Fibroblast of pulmonary artery (primary cell): ENCODE data around the gene POLD2.
A peak's percentile ranks its signal among the peaks of the same experiment; 100 is the strongest.

Experiments used
- DNase-seq: peaks from one replicate; pipeline ENCODE4 v3.0.0-alpha.2; 2010; ENCODE audit warnings: low read depth
- H3K4me3 ChIP-seq: replicated peaks from 2 replicates; pipeline ENCODE4 v1.5.1; 2011; ENCODE audit warnings: low read depth, mild to moderate bottlenecking, control low read depth, low read length, moderate library complexity
- CTCF ChIP-seq: IDR thresholded peaks from 2 replicates; pipeline ENCODE4 v1.5.1; 2011; ENCODE audit warnings: mild to moderate bottlenecking, control low read depth, low read length, inconsistent platforms; ENCODE audit errors: missing control alignments

Gene POLD2

GRCh38 chr7:44093102-44093641 is 30.2 kb downstream of the POLD2 start:
- H3K4me3 ChIP-seq: no peak overlapping the region
- TF ChIP-seq CTCF: no peak
- no peak for DNase-seq

- TF ChIP-seq CTCF: no peak
- no peak overlapping the region for H3K4me3 ChIP-seq
- DNase-seq: peak; percentile 75
Observed at GRCh38 chr7:44087911-44088838, 35.2 kb downstream of the POLD2 start.

- DNase-seq: no peak
- TF ChIP-seq CTCF: no peak
- H3K4me3 ChIP-seq: no peak overlapping the region
Observed at GRCh38 chr7:44086627-44087026, 36.7 kb downstream of the POLD2 start.

- H3K4me3 ChIP-seq: no peak overlapping the region
- DNase-seq: no peak
- peak; percentile 9 for TF ChIP-seq CTCF
Observed at GRCh38 chr7:44085546-44085945, 37.8 kb downstream of the POLD2 start.

- no peak for DNase-seq
- no peak for TF ChIP-seq CTCF
Observed at GRCh38 chr7:44084701-44085100, 38.6 kb downstream of the POLD2 start.

GRCh38 chr7:44083796-44084195 is 39.6 kb downstream of the POLD2 start:
- no peak overlapping the region for H3K4me3 ChIP-seq
- no peak for DNase-seq
- no peak for TF ChIP-seq CTCF

More at GRCh38 chr7:44084701-44085100, 38.6 kb downstream of the POLD2 start:
- H3K4me3 ChIP-seq: no peak overlapping the region
